Cardiac fibroblast (primary cell): ENCODE data around the gene CITED1.

ENCODE experiments used
- DNase-seq, 2 donors: peaks; one replicate each; pipeline versions ENCODE4 v3.0.0 to v3.0.0-alpha.2; 2010; ENCODE audit warnings: low read depth in 2 of 2
- H3K4me3 ChIP-seq, 2 donors: replicated peaks in 1 of 2; 1 replicate in 1 of 2; 2 replicates in 1 of 2; pipeline ENCODE4 v1.5.1; 2011; ENCODE audit warnings: low read depth in 2 of 2, low read length in 2 of 2, mild to moderate bottlenecking in 2 of 2, moderate library complexity in 1 of 2
- TF ChIP-seq, protein P1 (sequence below): IDR thresholded peaks from one replicate; pipeline ENCODE4 v1.5.1; 2011; ENCODE audit warnings: low read depth, mild to moderate bottlenecking, low read length, inconsistent platforms

CITED1 gene, protein sequence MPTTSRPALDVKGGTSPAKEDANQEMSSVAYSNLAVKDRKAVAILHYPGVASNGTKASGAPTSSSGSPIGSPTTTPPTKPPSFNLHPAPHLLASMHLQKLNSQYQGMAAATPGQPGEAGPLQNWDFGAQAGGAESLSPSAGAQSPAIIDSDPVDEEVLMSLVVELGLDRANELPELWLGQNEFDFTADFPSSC

DNA sequence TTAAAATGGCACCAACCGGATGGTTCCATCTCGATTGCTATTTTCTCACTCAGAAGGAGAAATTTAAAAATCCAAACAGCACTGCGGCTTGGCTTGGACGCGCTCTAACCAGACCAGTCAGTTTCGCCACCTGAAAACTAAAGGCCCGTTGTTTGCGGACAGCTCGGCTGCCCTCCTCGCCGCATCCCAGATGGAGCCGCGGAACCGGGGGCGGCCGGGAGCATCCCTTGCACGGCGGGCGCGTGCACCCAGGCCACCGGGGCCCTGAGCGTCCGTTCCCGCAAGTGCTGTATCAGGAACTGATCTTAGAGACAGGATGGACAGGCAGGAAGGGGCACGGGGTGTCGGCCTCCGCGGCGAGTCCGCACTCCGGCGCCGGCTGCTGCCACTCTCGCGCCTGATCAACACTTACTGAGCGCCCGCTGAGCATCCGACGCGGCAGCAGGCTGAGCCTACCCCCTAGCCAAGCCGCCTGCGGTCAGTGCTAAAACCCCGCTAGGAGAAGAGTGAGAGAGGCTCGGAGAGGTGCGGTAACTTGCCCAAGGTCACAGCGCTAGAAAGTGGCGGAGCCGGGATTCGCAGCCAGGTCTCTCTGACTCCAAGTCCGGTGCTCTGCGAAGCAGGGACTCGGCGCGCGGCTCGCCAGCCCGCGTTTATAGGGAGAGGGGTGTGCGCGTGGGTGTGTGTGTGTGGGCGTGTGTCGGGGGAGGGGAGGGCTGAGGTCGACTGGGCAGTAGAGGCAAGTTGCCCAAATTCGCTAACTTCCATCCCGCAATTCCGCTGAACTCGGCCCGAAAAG lies at the start of gene CITED1:
Gene CITED1 (minus strand): TSS at position 629 of the 799 bp plus-strand sequence. CDS start 3,045 bp downstream, outside the sequence.
- H3K4me3 ChIP-seq, result peak within 1 kb of the TSS; percentile 47 to 56
- TF ChIP-seq, protein P1, sequence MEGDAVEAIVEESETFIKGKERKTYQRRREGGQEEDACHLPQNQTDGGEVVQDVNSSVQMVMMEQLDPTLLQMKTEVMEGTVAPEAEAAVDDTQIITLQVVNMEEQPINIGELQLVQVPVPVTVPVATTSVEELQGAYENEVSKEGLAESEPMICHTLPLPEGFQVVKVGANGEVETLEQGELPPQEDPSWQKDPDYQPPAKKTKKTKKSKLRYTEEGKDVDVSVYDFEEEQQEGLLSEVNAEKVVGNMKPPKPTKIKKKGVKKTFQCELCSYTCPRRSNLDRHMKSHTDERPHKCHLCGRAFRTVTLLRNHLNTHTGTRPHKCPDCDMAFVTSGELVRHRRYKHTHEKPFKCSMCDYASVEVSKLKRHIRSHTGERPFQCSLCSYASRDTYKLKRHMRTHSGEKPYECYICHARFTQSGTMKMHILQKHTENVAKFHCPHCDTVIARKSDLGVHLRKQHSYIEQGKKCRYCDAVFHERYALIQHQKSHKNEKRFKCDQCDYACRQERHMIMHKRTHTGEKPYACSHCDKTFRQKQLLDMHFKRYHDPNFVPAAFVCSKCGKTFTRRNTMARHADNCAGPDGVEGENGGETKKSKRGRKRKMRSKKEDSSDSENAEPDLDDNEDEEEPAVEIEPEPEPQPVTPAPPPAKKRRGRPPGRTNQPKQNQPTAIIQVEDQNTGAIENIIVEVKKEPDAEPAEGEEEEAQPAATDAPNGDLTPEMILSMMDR, result no peak
- no peak for DNase-seq

DNA sequence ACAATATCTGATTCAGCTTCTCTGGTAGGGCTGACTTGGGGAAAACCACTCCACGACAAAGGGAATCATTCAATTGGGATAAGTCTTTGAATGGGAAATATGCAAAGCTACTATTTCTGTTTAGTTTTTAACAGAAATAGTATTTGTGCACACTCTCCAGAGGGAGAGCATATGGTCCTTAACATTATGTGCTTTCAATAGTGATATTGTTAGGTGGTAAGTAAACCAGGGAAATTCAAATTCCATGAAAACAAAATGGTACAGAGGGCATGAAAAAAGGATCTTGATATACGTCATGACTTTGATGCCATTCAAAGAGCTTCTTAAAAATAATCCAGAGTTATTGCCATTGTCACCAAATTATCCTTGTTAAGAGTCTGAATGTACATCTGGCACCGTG lies 47.1 kb upstream of the CITED1 start:
- TF ChIP-seq, protein P1, result no peak

GRCh38 chrX:72351606-72352334 lies 46.1 kb upstream of the CITED1 start:
- no peak overlapping the region for H3K4me3 ChIP-seq
- TF ChIP-seq, protein P1, result no peak
- DNase-seq, result peak in 1 of 2 donors; percentile 36

More for the DNA sequence above, 47.1 kb upstream of the CITED1 start:
- H3K4me3 ChIP-seq, result no peak overlapping the region
- DNase-seq, result no peak

DNA sequence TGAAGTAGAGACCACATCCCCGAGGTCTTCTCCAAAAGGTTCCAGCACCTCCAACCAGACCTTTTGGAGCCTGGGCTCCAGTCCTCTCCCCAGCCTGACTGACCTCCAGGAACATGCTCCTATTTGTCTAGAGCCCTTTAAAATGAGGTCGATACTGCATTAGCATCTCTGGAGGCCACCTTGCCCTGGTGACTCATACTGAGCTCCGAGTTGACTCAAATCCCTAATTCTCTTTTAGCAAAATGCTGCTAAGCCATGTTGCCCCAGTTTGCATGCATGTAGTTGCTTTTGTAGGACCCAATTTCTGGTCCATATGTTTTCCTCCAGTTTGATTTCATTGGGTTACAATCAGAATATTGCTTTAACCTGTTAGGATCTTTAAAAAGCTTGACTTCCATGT lies 43.5 kb upstream of the CITED1 start:
- TF ChIP-seq, protein P1, result no peak
- no peak overlapping the region for H3K4me3 ChIP-seq
- DNase-seq, result peak in 1 of 2 donors; percentile 5

GRCh38 chrX:72348247-72348979 lies 42.7 kb upstream of the CITED1 start:
- no peak for DNase-seq
- no peak overlapping the region for H3K4me3 ChIP-seq
- TF ChIP-seq, protein P1, result no peak

DNA sequence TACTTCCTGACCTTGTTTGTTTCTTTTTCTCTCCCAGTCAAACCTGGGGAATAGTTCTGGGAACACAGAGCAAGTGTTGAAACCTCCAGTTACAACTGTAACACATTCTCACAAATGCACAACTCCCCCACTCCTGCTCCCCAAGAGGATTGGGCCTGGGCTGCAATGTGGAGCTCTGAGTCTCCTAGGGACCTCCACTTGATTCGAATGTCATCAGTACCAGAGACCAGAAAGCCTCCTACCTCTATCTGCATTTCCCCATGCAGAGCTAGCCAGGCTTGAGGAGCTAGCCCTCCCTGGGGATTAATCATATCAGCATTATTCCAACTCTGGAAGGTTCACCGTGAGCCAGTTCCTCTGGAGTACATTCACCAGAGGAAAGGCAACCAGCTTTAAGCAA lies 41.7 kb upstream of the CITED1 start:
- TF ChIP-seq, protein P1, result no peak
- peak; percentile 21 to 57 for DNase-seq
- no peak overlapping the region for H3K4me3 ChIP-seq
